GM21529 (cell line): ENCODE measurements around the gene UBE2E2.

ENCODE experiments used
- ATAC-seq: cut with Tn5 transposase; IDR thresholded peaks from one replicate; pipeline ENCODE4 v1.9.1; 2021; ENCODE audit not compliant: unreplicated experiment

Gene UBE2E2

GRCh38 chr3:23377928-23378672 lies 175.0 kb downstream of the UBE2E2 start:
- peak; percentile 48 for ATAC-seq

GRCh38 chr3:23383875-23384274 lies 180.7 kb downstream of the UBE2E2 start:
- no peak for ATAC-seq

GRCh38 chr3:23385327-23385726 lies 182.2 kb downstream of the UBE2E2 start:
- no peak for ATAC-seq

GRCh38 chr3:23387286-23387918 lies 184.3 kb downstream of the UBE2E2 start:
- ATAC-seq, result no peak

GRCh38 chr3:23389089-23389488 lies 186.0 kb downstream of the UBE2E2 start:
- ATAC-seq, result no peak

GRCh38 chr3:23389686-23390085 lies 186.6 kb downstream of the UBE2E2 start:
- ATAC-seq, result peak; percentile 71

GRCh38 chr3:23390446-23390845 lies 187.3 kb downstream of the UBE2E2 start:
- no peak for ATAC-seq

- no peak for ATAC-seq
Observed at GRCh38 chr3:23390989-23391553, 187.9 kb downstream of the UBE2E2 start.

- ATAC-seq, result peak; percentile 70
Observed at GRCh38 chr3:23395115-23395514, 192.0 kb downstream of the UBE2E2 start.

- no peak for ATAC-seq
Observed at GRCh38 chr3:23396746-23397145, 193.6 kb downstream of the UBE2E2 start.

- ATAC-seq, result no peak
Observed at GRCh38 chr3:23399221-23399620, 196.1 kb downstream of the UBE2E2 start.

- peak; percentile 41 for ATAC-seq
Observed at GRCh38 chr3:23402728-23403492, 199.8 kb downstream of the UBE2E2 start.

- no peak for ATAC-seq
Observed at GRCh38 chr3:23404246-23404645, 201.1 kb downstream of the UBE2E2 start.

GRCh38 chr3:23405081-23405480 lies 202.0 kb downstream of the UBE2E2 start:
- ATAC-seq, result peak; percentile 62

GRCh38 chr3:23406601-23407000 lies 203.5 kb downstream of the UBE2E2 start:
- ATAC-seq, result no peak

GRCh38 chr3:23418026-23418425 lies 214.9 kb downstream of the UBE2E2 start:
- no peak for ATAC-seq

GRCh38 chr3:23421811-23422516 lies 218.8 kb downstream of the UBE2E2 start:
- peak; percentile 38 for ATAC-seq

- ATAC-seq, result peak; percentile 79
Observed at GRCh38 chr3:23422517-23422851, 219.4 kb downstream of the UBE2E2 start.

GRCh38 chr3:23425410-23425809 lies 222.3 kb downstream of the UBE2E2 start:
- ATAC-seq, result no peak

GRCh38 chr3:23430781-23431398 lies 227.8 kb downstream of the UBE2E2 start:
- ATAC-seq, result no peak

GRCh38 chr3:23431764-23432163 lies 228.6 kb downstream of the UBE2E2 start:
- ATAC-seq, result no peak
